HCT116 (cell line): ENCODE measurements around the gene PPIF. TPM values are rescaled to one million over a fixed set of nuclear protein-coding genes. Genes with fewer than 3 reads are reported as not detected.

Experiments
- ATAC-seq: fragments of 200-7000 bp; cut with Tn5 transposase; 2 replicates; pipeline ENCODE4 v1.9.1; 2020; ENCODE audit warnings: mild to moderate bottlenecking, moderate library complexity
- BruUV-seq: library from RNA; stranded (reverse); fragments of 400-500 nt; replicated peaks from 2 replicates; lab custom pipeline; 2021; lab: Mats Ljungman, UMichigan
- CTCF ChIA-PET: fragments of 300-600 bp; sonication (Branson Sonifier 250); formaldehyde crosslinking; loops from one replicate; lab custom pipeline; 2021; ENCODE audit warnings: antibody characterized with exemption; lab: Charles Lee
- POLR2A ChIA-PET: fragments of 300-600, 350-600 bp; sonication (Branson Sonifier 250); formaldehyde crosslinking; loops from one replicate; lab custom pipeline; 2021; ENCODE audit warnings: antibody characterized with exemption; lab: Charles Lee
- RAD21 ChIA-PET, 2 experiments: fragments of 300-600 bp; sonication (Branson Sonifier 250); formaldehyde crosslinking; loops; one replicate each; lab custom pipeline; 2023; ENCODE audit warnings: low total read pairs in 2 of 2; ENCODE audit not compliant: uncharacterized antibody in 2 of 2, unreplicated experiment in 2 of 2, low non-redundant PET in 1 of 2; lab: Charles Lee
- DNase-seq: peaks from one replicate; pipeline ENCODE4 v3.0.0-alpha.2; 2010; ENCODE audit warnings: low read depth, low spot score
- H2AFZ ChIP-seq: fragments of 200-600 bp; shearing (Covaris generic), sonication (generic); 2 replicates; pipeline ENCODE4 v1.6.1; 2017; ENCODE audit warnings: low read depth, mixed run types, mixed read lengths, antibody characterized with exemption, low read length; ENCODE audit not compliant: poor library complexity, severe bottlenecking
- H3K27ac ChIP-seq: 2 replicates; pipeline ENCODE4 v1.5.1; 2012; ENCODE audit warnings: low read depth, low read length
- H3K27me3 ChIP-seq: fragments of 200-600 bp; sonication (generic); 2 replicates; pipeline ENCODE4 v1.6.1; 2016; ENCODE audit warnings: mixed run types, low read length, mixed read lengths; ENCODE audit not compliant: insufficient read depth
- H3K36me3 ChIP-seq, 2 experiments: fragments of 200-500 bp in 1 of 2; fragments of 200-600 bp in 1 of 2; sonication (Bioruptor generic) in 1 of 2; sonication (generic) in 1 of 2; 2 replicates each; pipeline versions ENCODE4 v1.5.1 to v1.6.1; 2014 to 2016; ENCODE audit warnings: low read length in 2 of 2, inconsistent platforms in 1 of 2, mixed read lengths in 1 of 2, mixed run types in 1 of 2; ENCODE audit not compliant: insufficient read depth in 2 of 2, control insufficient read depth in 1 of 2
- H3K4me1 ChIP-seq, 2 experiments: fragments of 200-600 bp in 1 of 2; sonication (generic) in 1 of 2; 2 replicates each; pipeline versions ENCODE4 v1.5.1 to v1.6.1; 2012 to 2017; ENCODE audit warnings: low read length in 2 of 2, inconsistent platforms in 1 of 2, mild to moderate bottlenecking in 1 of 2, mixed read lengths in 1 of 2, mixed run types in 1 of 2, moderate library complexity in 1 of 2; ENCODE audit not compliant: insufficient read depth in 2 of 2, control insufficient read depth in 1 of 2
- H3K4me2 ChIP-seq: fragments of 200-600 bp; sonication (generic); 2 replicates; pipeline ENCODE4 v1.6.1; 2017; ENCODE audit warnings: mixed run types, low read length, mixed read lengths
- H3K4me3 ChIP-seq, 2 experiments: fragments of 200-600 bp in 1 of 2; sonication (generic) in 1 of 2; replicated peaks in 1 of 2; 2 replicates each; pipeline ENCODE4 v1.5.1; 2011 to 2016; ENCODE audit warnings: low read length in 2 of 2, control low read depth in 1 of 2, low read depth in 1 of 2, mild to moderate bottlenecking in 1 of 2, mixed read lengths in 1 of 2, mixed run types in 1 of 2
- H3K79me2 ChIP-seq: fragments of 200-600 bp; sonication (generic); 2 replicates; pipeline ENCODE4 v1.6.1; 2017; ENCODE audit warnings: mild to moderate bottlenecking, mixed run types, low read length, moderate library complexity, mixed read lengths; ENCODE audit not compliant: insufficient read depth
- H3K9ac ChIP-seq: fragments of 200-600 bp; sonication (generic); 2 replicates; pipeline ENCODE4 v1.6.1; 2016; ENCODE audit warnings: low read length, mixed read lengths
- H3K9me2 ChIP-seq: fragments of 200-600 bp; sonication (generic), shearing (Covaris generic); 2 replicates; pipeline ENCODE4 v1.6.1; 2017; ENCODE audit warnings: mixed run types, mild to moderate bottlenecking, moderate library complexity; ENCODE audit not compliant: insufficient read depth
- H3K9me3 ChIP-seq, 2 experiments: fragments of 200-500 bp in 1 of 2; fragments of 200-600 bp in 1 of 2; sonication (Bioruptor generic) in 1 of 2; sonication (generic) in 1 of 2; 2 replicates each; pipeline ENCODE4 v1.6.1; 2014 to 2017; ENCODE audit warnings: low read length in 2 of 2, mixed read lengths in 2 of 2, inconsistent platforms in 1 of 2, low read depth in 1 of 2, mild to moderate bottlenecking in 1 of 2, mixed run types in 1 of 2, moderate library complexity in 1 of 2; ENCODE audit not compliant: control insufficient read depth in 1 of 2, insufficient read depth in 1 of 2
- H4K20me1 ChIP-seq: fragments of 200-600 bp; sonication (generic), shearing (Covaris generic); 2 replicates; pipeline ENCODE4 v1.6.1; 2017; ENCODE audit warnings: mixed run types, mild to moderate bottlenecking, moderate library complexity; ENCODE audit not compliant: insufficient read depth
- EGR1 ChIP-seq: IDR thresholded peaks from 2 replicates; pipeline ENCODE4 v1.6.1; 2012; ENCODE audit warnings: low read depth
- RAD21 ChIP-seq: IDR thresholded peaks from 2 replicates; pipeline ENCODE4 v1.6.1; 2012; ENCODE audit warnings: low read depth, mild to moderate bottlenecking
- YY1 ChIP-seq: IDR thresholded peaks from 2 replicates; pipeline ENCODE4 v1.6.1; 2011; ENCODE audit warnings: low read length, low read depth, moderate library complexity, mild to moderate bottlenecking; ENCODE audit not compliant: insufficient replicate concordance; ENCODE audit errors: extremely low read depth
- ZFX ChIP-seq: fragments of 450-650 bp; IDR thresholded peaks from 2 replicates; pipeline ENCODE4 v1.6.1; 2017
- intact Hi-C: fragments of 100-400 bp; cut with micrococcal nuclease; formaldehyde crosslinking; loops from 2 replicates; pipeline ENCODE4 v1.10.0; 2022
- total RNA-seq: library from RNA; stranded (reverse); gene quantifications from one replicate; pipeline ENCODE4 v1.2.1, GENCODE V29; 2021; ENCODE audit not compliant: unreplicated experiment
- TF ChIP-seq, protein P1 (sequence below): IDR thresholded peaks from 2 replicates; pipeline ENCODE4 v1.6.1; 2012; ENCODE audit warnings: low read depth

The PPIF gene
- total RNA-seq, 1 experiment from 2014 or later = 85.0 TPM

DNA sequence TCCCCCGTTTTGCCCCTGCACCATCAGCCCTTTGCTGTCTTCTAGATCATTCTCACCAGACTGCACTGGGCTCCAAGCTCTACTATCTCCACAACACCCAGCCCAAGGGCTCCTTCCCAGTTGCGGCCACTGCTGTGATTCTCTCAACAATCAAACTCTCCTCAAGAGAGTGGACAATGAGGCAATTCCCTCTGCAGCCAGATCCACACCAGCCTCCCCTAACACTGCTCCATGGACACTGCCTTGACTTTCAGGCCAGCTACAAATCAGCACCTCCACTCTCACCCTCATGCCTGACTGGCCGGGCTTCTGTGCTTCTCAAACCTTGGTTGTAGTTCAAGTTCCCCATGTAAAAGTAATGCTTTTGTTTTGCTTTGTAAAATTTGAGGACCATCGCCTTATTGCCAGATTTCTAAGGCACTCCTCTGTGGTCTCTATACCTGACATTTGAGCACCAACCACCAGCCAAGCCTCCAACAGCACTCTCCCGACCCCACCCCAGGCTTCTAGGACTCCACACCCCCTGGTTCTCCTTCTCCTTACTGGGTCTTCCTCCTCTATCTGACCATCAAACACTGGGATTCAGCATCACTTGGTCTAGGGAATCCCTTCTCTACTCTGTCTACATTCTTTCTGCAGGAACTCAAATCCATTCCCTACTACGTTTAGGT, 45.4 kb downstream of the PPIF start:
- intact Hi-C loops = no loop called here

More for the DNA sequence above, 45.4 kb downstream of the PPIF start:
- H3K4me2 ChIP-seq = no peak overlapping the region
- H3K27ac ChIP-seq = no peak overlapping the region
- H3K4me3 ChIP-seq = no peak overlapping the region
- ATAC-seq = no peak
- no peak overlapping the region for H2AFZ ChIP-seq
- H4K20me1 ChIP-seq = no peaks in the 10 kb centered on the region
- no peak overlapping the region for H3K9ac ChIP-seq
- no peak for DNase-seq
- no peak for TF ChIP-seq YY1
- TF ChIP-seq, protein P1, sequence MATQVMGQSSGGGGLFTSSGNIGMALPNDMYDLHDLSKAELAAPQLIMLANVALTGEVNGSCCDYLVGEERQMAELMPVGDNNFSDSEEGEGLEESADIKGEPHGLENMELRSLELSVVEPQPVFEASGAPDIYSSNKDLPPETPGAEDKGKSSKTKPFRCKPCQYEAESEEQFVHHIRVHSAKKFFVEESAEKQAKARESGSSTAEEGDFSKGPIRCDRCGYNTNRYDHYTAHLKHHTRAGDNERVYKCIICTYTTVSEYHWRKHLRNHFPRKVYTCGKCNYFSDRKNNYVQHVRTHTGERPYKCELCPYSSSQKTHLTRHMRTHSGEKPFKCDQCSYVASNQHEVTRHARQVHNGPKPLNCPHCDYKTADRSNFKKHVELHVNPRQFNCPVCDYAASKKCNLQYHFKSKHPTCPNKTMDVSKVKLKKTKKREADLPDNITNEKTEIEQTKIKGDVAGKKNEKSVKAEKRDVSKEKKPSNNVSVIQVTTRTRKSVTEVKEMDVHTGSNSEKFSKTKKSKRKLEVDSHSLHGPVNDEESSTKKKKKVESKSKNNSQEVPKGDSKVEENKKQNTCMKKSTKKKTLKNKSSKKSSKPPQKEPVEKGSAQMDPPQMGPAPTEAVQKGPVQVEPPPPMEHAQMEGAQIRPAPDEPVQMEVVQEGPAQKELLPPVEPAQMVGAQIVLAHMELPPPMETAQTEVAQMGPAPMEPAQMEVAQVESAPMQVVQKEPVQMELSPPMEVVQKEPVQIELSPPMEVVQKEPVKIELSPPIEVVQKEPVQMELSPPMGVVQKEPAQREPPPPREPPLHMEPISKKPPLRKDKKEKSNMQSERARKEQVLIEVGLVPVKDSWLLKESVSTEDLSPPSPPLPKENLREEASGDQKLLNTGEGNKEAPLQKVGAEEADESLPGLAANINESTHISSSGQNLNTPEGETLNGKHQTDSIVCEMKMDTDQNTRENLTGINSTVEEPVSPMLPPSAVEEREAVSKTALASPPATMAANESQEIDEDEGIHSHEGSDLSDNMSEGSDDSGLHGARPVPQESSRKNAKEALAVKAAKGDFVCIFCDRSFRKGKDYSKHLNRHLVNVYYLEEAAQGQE = no peak
- no peak for TF ChIP-seq RAD21
- TF ChIP-seq EGR1 = no peak
- TF ChIP-seq ZFX = no peak
- no peaks in the 10 kb centered on the region for H3K79me2 ChIP-seq
- no peaks in the 10 kb centered on the region for H3K9me3 ChIP-seq
- no peaks in the 10 kb centered on the region for H3K36me3 ChIP-seq
- no TSS peak for BruUV-seq
- H3K27me3 ChIP-seq = no peaks in the 10 kb centered on the region
- ChIA-PET POLR2A (no interaction called here), CTCF (no interaction called here), RAD21 (no interaction called here)
- no peaks in the 10 kb centered on the region for H3K4me1 ChIP-seq
- no peaks in the 10 kb centered on the region for H3K9me2 ChIP-seq
